DOHH2 (cell line): ENCODE data around the gene SRI.

Source experiments
- H3F3A ChIP-seq: fragments of 200-600 bp; sonication (generic), shearing (Covaris generic); 2 replicates; pipeline ENCODE4 v1.6.0; 2016; ENCODE audit warnings: antibody characterized with exemption, mild to moderate bottlenecking; ENCODE audit not compliant: control insufficient read depth, insufficient read depth
- H3K27ac ChIP-seq: fragments of 200-600 bp; sonication (generic); 2 replicates; pipeline ENCODE4 v1.5.1; 2014; ENCODE audit warnings: low read depth, mild to moderate bottlenecking, low read length, moderate library complexity
- H3K27me3 ChIP-seq: fragments of 200-600 bp; sonication (generic); 2 replicates; pipeline ENCODE4 v1.6.1; 2014; ENCODE audit warnings: mild to moderate bottlenecking, low read length, mixed read lengths; ENCODE audit not compliant: control insufficient read depth
- H3K36me3 ChIP-seq: fragments of 200-600 bp; sonication (generic); 2 replicates; pipeline ENCODE4 v1.6.1; 2014; ENCODE audit warnings: mild to moderate bottlenecking, low read length, moderate library complexity, mixed read lengths; ENCODE audit not compliant: control insufficient read depth
- H3K4me1 ChIP-seq: fragments of 200-600 bp; sonication (generic); 2 replicates; pipeline ENCODE4 v1.6.1; 2014; ENCODE audit warnings: mild to moderate bottlenecking, low read length, mixed read lengths; ENCODE audit not compliant: control insufficient read depth
- H3K4me2 ChIP-seq: fragments of 200-600 bp; sonication (generic); 2 replicates; pipeline ENCODE4 v1.6.0; 2014; ENCODE audit warnings: mild to moderate bottlenecking, low read length, moderate library complexity
- H3K4me3 ChIP-seq: fragments of 200-600 bp; sonication (generic); 2 replicates; pipeline ENCODE4 v1.5.1; 2014; ENCODE audit warnings: mild to moderate bottlenecking, low read length, mixed read lengths
- H3K79me2 ChIP-seq: fragments of 200-600 bp; sonication (generic); 2 replicates; pipeline ENCODE4 v1.6.1; 2014; ENCODE audit warnings: mild to moderate bottlenecking, low read length, mixed read lengths; ENCODE audit not compliant: control insufficient read depth
- H3K9me2 ChIP-seq: fragments of 200-600 bp; sonication (generic); replicated peaks from 2 replicates; pipeline ENCODE4 v1.6.1; 2014; ENCODE audit warnings: mild to moderate bottlenecking, low read length, mixed read lengths; ENCODE audit not compliant: control insufficient read depth
- H3K9me3 ChIP-seq: fragments of 200-600 bp; sonication (generic); 2 replicates; pipeline ENCODE4 v1.6.1; 2014; ENCODE audit warnings: antibody characterized with exemption, low read length, mixed read lengths; ENCODE audit not compliant: control insufficient read depth, insufficient read depth
- H4K20me1 ChIP-seq: fragments of 200-600 bp; sonication (generic); 2 replicates; pipeline ENCODE4 v1.6.0; 2014; ENCODE audit warnings: low read depth, mild to moderate bottlenecking, antibody characterized with exemption, low read length, moderate library complexity; ENCODE audit not compliant: control insufficient read depth, insufficient read depth
- EZH2phosphoT487 ChIP-seq: fragments of 200-600 bp; sonication (generic); IDR thresholded peaks from 2 replicates; pipeline ENCODE4 v1.6.1; 2017; ENCODE audit warnings: borderline replicate concordance, mild to moderate bottlenecking, antibody characterized with exemption, low read length, moderate library complexity, mixed read lengths
- TF ChIP-seq, protein P1 (sequence below): fragments of 200-600 bp; sonication (generic); IDR thresholded peaks from one replicate; pipeline ENCODE4 v1.5.1; 2014; ENCODE audit warnings: antibody characterized with exemption, mild to moderate bottlenecking, low read depth, low read length; ENCODE audit not compliant: poor library complexity, severe bottlenecking

The SRI gene

DNA sequence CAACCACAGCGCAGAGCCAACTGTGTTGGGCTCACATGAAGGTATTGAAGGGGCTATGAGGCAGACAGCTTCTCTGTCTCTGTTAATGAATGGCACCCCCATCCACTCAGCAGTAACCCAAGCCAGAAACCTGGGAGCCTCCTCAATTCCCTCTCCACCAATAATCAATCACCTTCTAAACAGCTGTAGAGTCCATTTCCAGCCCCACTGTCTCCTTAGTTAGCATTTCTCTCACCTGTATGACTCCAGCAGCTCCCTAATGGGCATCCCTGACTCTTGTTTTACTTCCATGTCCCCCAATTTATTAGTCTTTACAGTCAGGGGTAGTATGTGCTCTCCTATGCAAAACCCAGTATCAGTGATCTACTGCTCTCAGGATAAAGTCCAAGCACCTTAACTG lies 6.9 kb downstream of the SRI start:
- no peak overlapping the region for H3K4me3 ChIP-seq

DNA sequence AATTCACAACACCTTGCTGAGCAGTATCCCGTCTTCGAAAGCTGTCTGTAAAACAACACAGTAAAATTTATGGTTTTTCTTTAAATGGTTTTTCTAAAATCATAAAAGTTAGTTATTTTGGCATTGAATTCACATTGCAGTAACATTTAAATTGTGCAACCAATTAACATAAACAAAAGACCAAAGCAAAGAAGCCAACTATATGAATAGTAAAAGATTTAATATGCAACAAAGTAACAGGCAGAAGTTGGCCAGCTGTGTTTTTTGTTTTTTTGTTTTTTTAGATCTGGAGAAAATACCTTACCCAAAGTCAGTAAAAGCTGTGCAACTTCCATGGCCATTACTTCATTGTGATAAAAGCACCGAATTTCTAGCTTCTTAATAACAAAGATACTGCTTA lies 11.3 kb downstream of the SRI start:
- no peak overlapping the region for H3K4me3 ChIP-seq
- H3K9me3 ChIP-seq: no peaks in the 10 kb centered on the region
- 0 out of 2 replicates have a peak, but pooled peaks cover 3% of the 10 kb centered on the region for H3K79me2 ChIP-seq
- TF ChIP-seq, protein P1, sequence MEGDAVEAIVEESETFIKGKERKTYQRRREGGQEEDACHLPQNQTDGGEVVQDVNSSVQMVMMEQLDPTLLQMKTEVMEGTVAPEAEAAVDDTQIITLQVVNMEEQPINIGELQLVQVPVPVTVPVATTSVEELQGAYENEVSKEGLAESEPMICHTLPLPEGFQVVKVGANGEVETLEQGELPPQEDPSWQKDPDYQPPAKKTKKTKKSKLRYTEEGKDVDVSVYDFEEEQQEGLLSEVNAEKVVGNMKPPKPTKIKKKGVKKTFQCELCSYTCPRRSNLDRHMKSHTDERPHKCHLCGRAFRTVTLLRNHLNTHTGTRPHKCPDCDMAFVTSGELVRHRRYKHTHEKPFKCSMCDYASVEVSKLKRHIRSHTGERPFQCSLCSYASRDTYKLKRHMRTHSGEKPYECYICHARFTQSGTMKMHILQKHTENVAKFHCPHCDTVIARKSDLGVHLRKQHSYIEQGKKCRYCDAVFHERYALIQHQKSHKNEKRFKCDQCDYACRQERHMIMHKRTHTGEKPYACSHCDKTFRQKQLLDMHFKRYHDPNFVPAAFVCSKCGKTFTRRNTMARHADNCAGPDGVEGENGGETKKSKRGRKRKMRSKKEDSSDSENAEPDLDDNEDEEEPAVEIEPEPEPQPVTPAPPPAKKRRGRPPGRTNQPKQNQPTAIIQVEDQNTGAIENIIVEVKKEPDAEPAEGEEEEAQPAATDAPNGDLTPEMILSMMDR: no peak
- TF ChIP-seq EZH2phosphoT487: no peak
- no peaks in the 10 kb centered on the region for H3F3A ChIP-seq
- H3K27ac ChIP-seq: no peak overlapping the region
- no peaks in the 10 kb centered on the region for H3K27me3 ChIP-seq
- no peaks in the 10 kb centered on the region for H4K20me1 ChIP-seq
- H3K36me3 ChIP-seq: peaks cover 90% of the 10 kb centered on the region
- no peaks in the 10 kb centered on the region for H3K4me1 ChIP-seq
- no peak overlapping the region for H3K4me2 ChIP-seq
- no peaks in the 10 kb centered on the region for H3K9me2 ChIP-seq

More for the DNA sequence above, 6.9 kb downstream of the SRI start:
- H3F3A ChIP-seq: 0 out of 2 replicates have a peak, but pooled peaks cover 2% of the 10 kb centered on the region
- peaks cover 7% of the 10 kb centered on the region for H3K4me1 ChIP-seq
- peaks cover 33% of the 10 kb centered on the region for H3K79me2 ChIP-seq
- no peak overlapping the region for H3K27ac ChIP-seq
- H4K20me1 ChIP-seq: no peaks in the 10 kb centered on the region
- no peaks in the 10 kb centered on the region for H3K9me2 ChIP-seq
- peaks cover 90% of the 10 kb centered on the region for H3K36me3 ChIP-seq
- TF ChIP-seq, protein P1: no peak
- TF ChIP-seq EZH2phosphoT487: no peak
- no peaks in the 10 kb centered on the region for H3K9me3 ChIP-seq
- H3K27me3 ChIP-seq: no peaks in the 10 kb centered on the region
- no peak overlapping the region for H3K4me2 ChIP-seq

GRCh38 chr7:88206254-88206653 lies 13.6 kb downstream of the SRI start:
- peaks cover 77% of the 10 kb centered on the region for H3K36me3 ChIP-seq

More at GRCh38 chr7:88206254-88206653, 13.6 kb downstream of the SRI start:
- Histone ChIP-seq H3K4me3 (no peak overlapping the region), H3K79me2 (no peaks in the 10 kb centered on the region), H3K4me2 (no peak overlapping the region), H3F3A (no peaks in the 10 kb centered on the region), H3K27me3 (no peaks in the 10 kb centered on the region), H3K9me2 (no peaks in the 10 kb centered on the region), H3K27ac (no peak overlapping the region), H3K9me3 (no peaks in the 10 kb centered on the region), H3K4me1 (no peaks in the 10 kb centered on the region), H4K20me1 (no peaks in the 10 kb centered on the region)
- TF ChIP-seq, protein P1: no peak
- TF ChIP-seq EZH2phosphoT487: no peak
